Naive thymus-derived CD4-positive, alpha-beta T cell (primary cell): Measurements from ENCODE around the gene USF3. TPM values are rescaled to one million over a fixed set of nuclear protein-coding genes. Genes with fewer than 3 reads are reported as not detected.
"Not testable (repeated sequence)": the region's sequence is repeated elsewhere in the genome, so short reads cannot be mapped to it uniquely, and the experiment has no call there.

Source experiments
- ATAC-seq: fragments of 150-1000 bp; cut with Tn5 transposase; 2 replicates; pipeline ENCODE4 v1.10.0; 2021; ENCODE audit warnings: mild to moderate bottlenecking, moderate library complexity
- CTCF ChIA-PET: fragments of 350-600 bp; sonication (Branson Sonifier 250); formaldehyde crosslinking; loops from one replicate; lab custom pipeline; 2021; ENCODE audit warnings: antibody characterized with exemption; lab: Charles Lee
- POLR2A ChIA-PET: fragments of 350-600 bp; sonication (Branson Sonifier 250); formaldehyde crosslinking; loops from one replicate; lab custom pipeline; 2021; ENCODE audit warnings: antibody characterized with exemption, inconsistent platforms; lab: Charles Lee
- DNase-seq, 9 donors: peaks; one replicate each; pipeline versions ENCODE4 v3.0.0 to v3.0.0-alpha.2; 2020 to 2022; ENCODE audit warnings: mixed read lengths in 1 of 9
- H3K27ac ChIP-seq: one replicate; pipeline ENCODE4 v1.7.0; 2013; ENCODE audit warnings: mild to moderate bottlenecking, low read depth, low read length, moderate library complexity
- H3K27me3 ChIP-seq, 2 donors: one replicate each; pipeline ENCODE4 v1.7.0; 2013; ENCODE audit warnings: low read length in 2 of 2, mild to moderate bottlenecking in 2 of 2, moderate library complexity in 2 of 2; ENCODE audit not compliant: control insufficient read depth in 2 of 2, insufficient read depth in 2 of 2
- H3K36me3 ChIP-seq, 3 experiments: 1 replicate in 2 of 3; 2 replicates in 1 of 3; pipeline ENCODE4 v1.7.0; 2013; ENCODE audit warnings: low read length in 3 of 3, mild to moderate bottlenecking in 3 of 3, moderate library complexity in 1 of 3; ENCODE audit not compliant: insufficient read depth in 3 of 3, control insufficient read depth in 2 of 3
- H3K4me1 ChIP-seq, 2 donors: one replicate each; pipeline ENCODE4 v1.7.0; 2013; ENCODE audit warnings: low read length in 2 of 2, mild to moderate bottlenecking in 2 of 2, moderate library complexity in 1 of 2; ENCODE audit not compliant: control insufficient read depth in 2 of 2, insufficient read depth in 2 of 2
- H3K4me3 ChIP-seq: 2 replicates; pipeline ENCODE4 v1.7.0; 2013; ENCODE audit warnings: mild to moderate bottlenecking, low read length
- H3K9me3 ChIP-seq, 3 experiments: 1 replicate in 2 of 3; 2 replicates in 1 of 3; pipeline ENCODE4 v1.7.0; 2013; ENCODE audit warnings: low read length in 3 of 3; ENCODE audit not compliant: control insufficient read depth in 2 of 3
- H3K27ac Mint-ChIP-seq, 9 donors: one replicate each; pipeline ENCODE4 v1.8.0; 2020 to 2022; ENCODE audit warnings: mixed read lengths in 9 of 9, mild to moderate bottlenecking in 8 of 9, moderate library complexity in 5 of 9, inconsistent platforms in 2 of 9
- H3K27me3 Mint-ChIP-seq, 5 donors: one replicate each; pipeline ENCODE4 v1.8.0; 2021 to 2022; ENCODE audit warnings: mixed read lengths in 5 of 5, mild to moderate bottlenecking in 1 of 5
- H3K36me3 Mint-ChIP-seq, 5 donors: one replicate each; pipeline ENCODE4 v1.8.0; 2020 to 2022; ENCODE audit warnings: mixed read lengths in 5 of 5, mild to moderate bottlenecking in 3 of 5, inconsistent platforms in 1 of 5
- H3K4me1 Mint-ChIP-seq, 7 donors: one replicate each; pipeline ENCODE4 v1.8.0; 2020 to 2022; ENCODE audit warnings: mixed read lengths in 7 of 7, mild to moderate bottlenecking in 3 of 7, inconsistent platforms in 1 of 7
- H3K4me3 Mint-ChIP-seq, 10 donors: one replicate each; pipeline ENCODE4 v1.8.0; 2020 to 2022; ENCODE audit warnings: mild to moderate bottlenecking in 10 of 10, mixed read lengths in 10 of 10, moderate library complexity in 6 of 10, inconsistent platforms in 2 of 10
- H3K9me3 Mint-ChIP-seq, 11 donors: one replicate each; pipeline ENCODE4 v1.8.0; 2020 to 2022; ENCODE audit warnings: mixed read lengths in 11 of 11, mild to moderate bottlenecking in 4 of 11, inconsistent platforms in 1 of 11, moderate library complexity in 1 of 11
- intact Hi-C, 2 donors: fragments of 100-400 bp; cut with micrococcal nuclease; formaldehyde crosslinking; loops; one replicate each; pipeline ENCODE4 v1.15.1; 2023
- polyA plus RNA-seq, 2 donors: library from polyadenylated mRNA; unstranded; fragments of 300-500 nt; fragmentation: Illumina TruSeq; gene quantifications; one replicate each; pipeline ENCODE4 v1.2.3, GENCODE V29; 2021
- total RNA-seq, 6 experiments: library from RNA in 5 of 6; stranded (reverse) in 5 of 6; gene quantifications; 1 replicate in 5 of 6; 2 replicates in 1 of 6; pipeline ENCODE4 v1.2.3 and lab custom pipeline; 2021 to 2026

USF3 gene
- total and polyA plus RNA-seq, 7 experiments from 2014 or later = 3.3 to 31.8 (median 22.6) TPM

GRCh38 chr3:113648524-113648923 is 47.9 kb downstream of the USF3 start:
- POLR2A ChIA-PET = no interaction called here
- no peaks in the 10 kb centered on the region for H3K4me1 ChIP-seq
- Mint-ChIP-seq H3K4me1 (peaks cover 0 to 4% (median 0%) of the 10 kb centered on the region in 7 donors), H3K9me3 (peaks cover 3 to 40% (median 14%) of the 10 kb centered on the region in 11 donors), H3K4me3 (no peak overlapping the region), H3K27me3 (no peaks in the 10 kb centered on the region), H3K36me3 (peaks cover 4 to 34% (median 28%) of the 10 kb centered on the region in 5 donors), H3K27ac (no peak overlapping the region)
- no peaks in the 10 kb centered on the region for H3K27me3 ChIP-seq
- peaks cover 0 to 11% (median 0%) of the 10 kb centered on the region in 3 experiments for H3K9me3 ChIP-seq
- H3K4me3 ChIP-seq = no peak overlapping the region
- no peaks in the 10 kb centered on the region for H3K36me3 ChIP-seq
- H3K27ac ChIP-seq = no peak overlapping the region
- ATAC-seq (no peak), DNase-seq (no peak)
- CTCF ChIA-PET = no interaction called here
- intact Hi-C loops = no loop called here

DNA sequence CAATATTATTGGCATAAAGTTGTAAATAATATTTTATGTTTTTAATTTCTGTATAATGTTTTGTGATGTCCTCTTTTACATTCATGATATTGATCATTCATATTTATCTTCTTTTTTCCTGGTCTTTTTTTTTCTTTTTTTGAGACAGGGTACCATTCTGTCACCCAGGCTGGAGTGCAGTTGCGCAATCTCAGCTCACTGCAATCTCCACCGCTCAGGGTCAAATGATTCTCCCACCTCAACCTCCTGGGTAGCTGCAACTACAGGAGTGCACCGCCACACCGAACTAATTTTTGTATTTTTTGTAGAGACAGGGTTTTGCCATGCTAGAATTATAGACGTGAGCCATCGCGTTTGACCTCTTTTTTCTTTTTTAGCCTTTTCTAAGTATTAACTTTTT is 52.9 kb downstream of the USF3 start:
- Mint-ChIP-seq H3K36me3 (peaks cover 4 to 20% (median 13%) of the 10 kb centered on the region in 5 donors), H3K4me1 (peaks cover 0 to 4% (median 0%) of the 10 kb centered on the region in 7 donors)
- CTCF ChIA-PET = interaction anchor here (1.2 kb wide), 1 partner anchor 102 kb away, joined by 4 read pairs; no protein-coding TSS in a partner anchor

GRCh38 chr3:113638910-113639309 is 57.5 kb downstream of the USF3 start:
- no peak for DNase-seq
- Mint-ChIP-seq H3K4me3 (no peak overlapping the region), H3K27ac (no peak overlapping the region), H3K27me3 (no peaks in the 10 kb centered on the region), H3K9me3 (peaks cover 0 to 4% (median under 1%) of the 10 kb centered on the region in 11 donors), H3K4me1 (peaks cover 0 to 4% (median 0%) of the 10 kb centered on the region in 7 donors), H3K36me3 (peaks cover under 1 to 7% (median 1%) of the 10 kb centered on the region in 5 donors)
- Histone ChIP-seq H3K27me3 (no peaks in the 10 kb centered on the region), H3K4me3 (no peak overlapping the region), H3K9me3 (no peaks in the 10 kb centered on the region), H3K4me1 (no peaks in the 10 kb centered on the region), H3K27ac (no peak overlapping the region), H3K36me3 (no peaks in the 10 kb centered on the region)
- no peak for ATAC-seq
- POLR2A ChIA-PET = no interaction called here
- CTCF ChIA-PET = no interaction called here
- intact Hi-C loops = no loop called here

More for the DNA sequence above, 52.9 kb downstream of the USF3 start:
- no peaks in the 10 kb centered on the region for H3K27me3 Mint-ChIP-seq
- no peak overlapping the region for H3K27ac ChIP-seq
- POLR2A ChIA-PET = no interaction called here
- H3K4me1 ChIP-seq = no peaks in the 10 kb centered on the region
- peaks cover 3 to 40% (median 15%) of the 10 kb centered on the region in 11 donors for H3K9me3 Mint-ChIP-seq
- peaks cover 0 to 11% (median 0%) of the 10 kb centered on the region in 3 experiments for H3K9me3 ChIP-seq
- no peaks in the 10 kb centered on the region for H3K36me3 ChIP-seq
- no peak overlapping the region for H3K4me3 ChIP-seq
- ATAC-seq = no peak
- H3K27me3 ChIP-seq = no peaks in the 10 kb centered on the region
- no peak overlapping the region for H3K27ac Mint-ChIP-seq
- DNase-seq = no peak
- intact Hi-C loops = no loop called here
- H3K4me3 Mint-ChIP-seq = no peak overlapping the region

DNA sequence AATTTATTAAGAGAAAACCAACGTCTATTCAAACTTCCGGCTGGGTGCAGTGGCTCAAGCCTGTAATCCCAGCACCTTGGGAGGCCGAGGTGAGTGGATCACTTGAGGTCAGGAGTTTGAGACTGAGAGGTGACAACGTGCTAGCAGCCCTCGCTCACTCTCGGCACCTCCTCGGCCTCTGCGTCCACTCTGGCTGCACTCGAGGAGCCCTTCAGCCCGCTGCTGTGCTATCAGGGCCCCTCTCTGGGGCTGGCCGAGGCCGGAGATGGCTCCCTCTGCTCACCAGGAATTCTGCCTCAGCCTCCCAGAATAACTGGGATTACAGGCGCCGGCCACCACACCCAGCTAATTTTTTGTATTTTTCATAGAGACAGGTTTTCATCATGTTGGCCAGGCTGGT is 58.7 kb downstream of the USF3 start:
- DNase-seq (no peak), ATAC-seq (no peak)
- Mint-ChIP-seq H3K27me3 (no peaks in the 10 kb centered on the region), H3K27ac (no peak overlapping the region), H3K9me3 (no peaks in the 10 kb centered on the region), H3K4me3 (no peak overlapping the region), H3K36me3 (peaks cover 0 to 5% (median 0%) of the 10 kb centered on the region in 5 donors), H3K4me1 (peaks cover 0 to 4% (median 0%) of the 10 kb centered on the region in 7 donors)
- Histone ChIP-seq H3K27ac (no peak overlapping the region), H3K27me3 (no peaks in the 10 kb centered on the region), H3K4me3 (no peak overlapping the region), H3K4me1 (no peaks in the 10 kb centered on the region), H3K9me3 (no peaks in the 10 kb centered on the region), H3K36me3 (no peaks in the 10 kb centered on the region)
- POLR2A ChIA-PET = no interaction called here
- CTCF ChIA-PET = no interaction called here
- intact Hi-C loops = no loop called here

GRCh38 chr3:113636034-113636433 is 60.4 kb downstream of the USF3 start:
- H3K4me1 ChIP-seq, intact Hi-C loops, CTCF ChIA-PET, H3K27me3 Mint-ChIP-seq, H3K27ac Mint-ChIP-seq, DNase-seq, H3K36me3 ChIP-seq, H3K4me1 Mint-ChIP-seq, ATAC-seq, H3K4me3 Mint-ChIP-seq, H3K27me3 ChIP-seq, H3K9me3 ChIP-seq, H3K36me3 Mint-ChIP-seq, H3K9me3 Mint-ChIP-seq, H3K4me3 ChIP-seq, H3K27ac ChIP-seq, POLR2A ChIA-PET: not testable (repeated sequence)

GRCh38 chr3:113634782-113635474 is 61.5 kb downstream of the USF3 start:
- ATAC-seq = no peak
- Histone ChIP-seq H3K4me3 (no peak overlapping the region), H3K4me1 (no peaks in the 10 kb centered on the region), H3K27me3 (no peaks in the 10 kb centered on the region), H3K9me3 (no peaks in the 10 kb centered on the region), H3K36me3 (peaks cover 0 to 4% (median 0%) of the 10 kb centered on the region in 3 experiments), H3K27ac (no peak overlapping the region)
- Mint-ChIP-seq H3K27me3 (no peaks in the 10 kb centered on the region), H3K9me3 (no peaks in the 10 kb centered on the region), H3K27ac (no peak overlapping the region), H3K4me1 (no peaks in the 10 kb centered on the region), H3K4me3 (no peak overlapping the region), H3K36me3 (peaks cover 0 to 20% (median 5%) of the 10 kb centered on the region in 5 donors)
- no peak for DNase-seq
- ChIA-PET POLR2A (interaction anchor here (0.6 kb wide), 1 partner anchor 174 kb away, joined by 4 read pairs; no protein-coding TSS in a partner anchor), CTCF (no interaction called here)
- intact Hi-C loops = no loop called here
